WTC11 (cell line): ENCODE results near the gene MLC1. TPM values are rescaled to one million over a fixed set of nuclear protein-coding genes. Genes with fewer than 3 reads are reported as not detected.

Source experiments
- ATAC-seq: fragments of 200-7000 bp; cut with Tn5 transposase; 2 replicates; pipeline ENCODE4 v1.10.0; 2021; ENCODE audit warnings: mild to moderate bottlenecking, moderate library complexity
- CTCF ChIA-PET: fragments of 300-600 bp; sonication (Branson Sonifier 250); formaldehyde crosslinking; loops from one replicate; lab custom pipeline; 2021; ENCODE audit warnings: antibody characterized with exemption; lab: Charles Lee
- POLR2A ChIA-PET: fragments of 350-600 bp; sonication (Branson Sonifier 250); formaldehyde crosslinking; loops from one replicate; lab custom pipeline; 2021; ENCODE audit warnings: antibody characterized with exemption; lab: Charles Lee
- DNase-seq: peaks from one replicate; pipeline ENCODE4 v3.0.0; 2021; ENCODE audit warnings: low spot score
- H3K27ac Mint-ChIP-seq: 2 replicates; pipeline ENCODE4 v1.8.0; 2021; ENCODE audit warnings: mixed read lengths
- H3K27me3 Mint-ChIP-seq: 2 replicates; pipeline ENCODE4 v1.8.0; 2021; ENCODE audit warnings: low read depth, mild to moderate bottlenecking, moderate library complexity, mixed read lengths
- H3K36me3 Mint-ChIP-seq: 2 replicates; pipeline ENCODE4 v1.8.0; 2021; ENCODE audit warnings: mixed read lengths
- H3K4me1 Mint-ChIP-seq: 2 replicates; pipeline ENCODE4 v1.8.0; 2022; ENCODE audit warnings: mixed read lengths
- H3K4me3 Mint-ChIP-seq: 2 replicates; pipeline ENCODE4 v1.8.0; 2021; ENCODE audit warnings: mild to moderate bottlenecking, moderate library complexity, mixed read lengths
- H3K9me3 Mint-ChIP-seq: 2 replicates; pipeline ENCODE4 v1.8.0; 2021; ENCODE audit warnings: mixed read lengths
- ELF4 ChIP-seq: sonication (generic); formaldehyde crosslinking; IDR thresholded peaks from 2 replicates; pipeline ENCODE4 v1.8.1; 2022; ENCODE audit warnings: low read depth, mild to moderate bottlenecking, moderate library complexity, missing genetic modification reagents
- ETV6 ChIP-seq: sonication (generic); formaldehyde crosslinking; IDR thresholded peaks from 2 replicates; pipeline ENCODE4 v1.8.1; 2022; ENCODE audit warnings: mild to moderate bottlenecking, missing genetic modification reagents
- GABPB1 ChIP-seq: sonication (generic); formaldehyde crosslinking; IDR thresholded peaks from 2 replicates; pipeline ENCODE4 v1.8.1; 2023; ENCODE audit warnings: mild to moderate bottlenecking, missing genetic modification reagents
- HMGXB4 ChIP-seq: sonication (generic); formaldehyde crosslinking; IDR thresholded peaks from 2 replicates; pipeline ENCODE4 v1.8.1; 2023; ENCODE audit warnings: mild to moderate bottlenecking, moderate library complexity, missing genetic modification reagents
- MYBL2 ChIP-seq: sonication (generic); formaldehyde crosslinking; IDR thresholded peaks from 2 replicates; pipeline ENCODE4 v1.8.1; 2023; ENCODE audit warnings: mild to moderate bottlenecking, moderate library complexity, missing genetic modification reagents
- NFE2L1 ChIP-seq: sonication (generic); formaldehyde crosslinking; IDR thresholded peaks from 2 replicates; pipeline ENCODE4 v1.8.1; 2023; ENCODE audit warnings: missing genetic modification reagents
- NFYB ChIP-seq: sonication (generic); formaldehyde crosslinking; conservative IDR thresholded peaks from 2 replicates; pipeline ENCODE4 v1.8.0; 2022; ENCODE audit warnings: low read depth, missing genetic modification reagents
- NR1H2 ChIP-seq: sonication (generic); formaldehyde crosslinking; IDR thresholded peaks from 2 replicates; pipeline ENCODE4 v1.9.0; 2021; ENCODE audit warnings: mild to moderate bottlenecking, moderate library complexity, missing genetic modification reagents
- SP1 ChIP-seq: sonication (generic); formaldehyde crosslinking; conservative IDR thresholded peaks from 2 replicates; pipeline ENCODE4 v1.8.1; 2022; ENCODE audit warnings: missing genetic modification reagents
- TP53 ChIP-seq: sonication (generic); formaldehyde crosslinking; IDR thresholded peaks from 2 replicates; pipeline ENCODE4 v1.8.1; 2023; ENCODE audit warnings: mild to moderate bottlenecking, missing genetic modification reagents
- ZBTB21 ChIP-seq: sonication (generic); formaldehyde crosslinking; IDR thresholded peaks from 2 replicates; pipeline ENCODE4 v1.8.1; 2023; ENCODE audit warnings: mild to moderate bottlenecking, missing genetic modification reagents, borderline replicate concordance
- ZNF425 ChIP-seq: fragments of 250-450 bp; sonication (Bioruptor Pico); conservative IDR thresholded peaks from 2 replicates; pipeline ENCODE4 v1.9.0; 2021; ENCODE audit warnings: mild to moderate bottlenecking
- total RNA-seq: library from RNA; stranded (reverse); gene quantifications from 3 replicates; pipeline ENCODE4 v1.2.3, GENCODE V29; 2021
- TF ChIP-seq, protein P1 (sequence below): sonication (generic); formaldehyde crosslinking; IDR thresholded peaks from 2 replicates; pipeline ENCODE4 v1.8.1; 2023; ENCODE audit warnings: mild to moderate bottlenecking, missing genetic modification reagents, moderate library complexity
- TF ChIP-seq, protein P2 (sequence below): fragments of 250-450 bp; sonication (Bioruptor Pico); IDR thresholded peaks from 2 replicates; pipeline ENCODE4 v1.9.0; 2021; ENCODE audit warnings: mild to moderate bottlenecking, borderline replicate concordance
- TF ChIP-seq, protein P3 (sequence below): sonication (generic); formaldehyde crosslinking; IDR thresholded peaks from 2 replicates; pipeline ENCODE4 v1.8.1; 2023; ENCODE audit warnings: mild to moderate bottlenecking, missing genetic modification reagents, borderline replicate concordance
- TF ChIP-seq, protein P4 (sequence below): sonication (generic); formaldehyde crosslinking; IDR thresholded peaks from 2 replicates; pipeline ENCODE4 v1.8.0; 2022; ENCODE audit warnings: mild to moderate bottlenecking, missing genetic modification reagents

The MLC1 gene
- total RNA-seq, 1 experiment from 2014 or later, result 0.13 TPM

DNA sequence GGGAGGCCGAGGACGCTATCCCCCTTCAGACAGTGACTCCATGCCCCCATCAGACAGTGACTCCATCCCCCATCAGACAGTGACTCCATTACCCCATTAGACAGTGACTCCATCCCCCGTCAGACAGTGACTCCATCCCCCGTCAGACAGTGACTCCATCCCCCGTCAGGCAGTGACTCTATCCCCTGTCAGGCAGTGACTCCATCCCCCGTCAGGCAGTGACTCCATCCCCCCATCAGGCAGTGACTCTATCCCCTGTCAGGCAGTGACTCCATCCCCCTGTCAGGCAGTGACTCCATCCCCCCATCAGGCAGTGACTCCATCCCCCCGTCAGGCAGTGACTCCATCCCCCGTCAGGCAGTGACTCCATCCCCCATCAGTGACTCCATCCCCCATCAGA, 18.0 kb downstream of the MLC1 start:
- POLR2A ChIA-PET, result no interaction called here
- DNase-seq, result no peak
- Mint-ChIP-seq H3K4me3 (no peak overlapping the region), H3K27me3 (no peaks in the 10 kb centered on the region), H3K27ac (no peak overlapping the region), H3K36me3 (no peaks in the 10 kb centered on the region), H3K9me3 (no peaks in the 10 kb centered on the region), H3K4me1 (no peaks in the 10 kb centered on the region)
- ATAC-seq, result no peak
- CTCF ChIA-PET, result no interaction called here
- no peak for TF ChIP-seq ETV6 (CRISPR knock-in tag)
- TF ChIP-seq HMGXB4 (CRISPR knock-in tag), result no peak
- no peak for TF ChIP-seq NFYB (CRISPR knock-in tag)
- TF ChIP-seq, protein P1, sequence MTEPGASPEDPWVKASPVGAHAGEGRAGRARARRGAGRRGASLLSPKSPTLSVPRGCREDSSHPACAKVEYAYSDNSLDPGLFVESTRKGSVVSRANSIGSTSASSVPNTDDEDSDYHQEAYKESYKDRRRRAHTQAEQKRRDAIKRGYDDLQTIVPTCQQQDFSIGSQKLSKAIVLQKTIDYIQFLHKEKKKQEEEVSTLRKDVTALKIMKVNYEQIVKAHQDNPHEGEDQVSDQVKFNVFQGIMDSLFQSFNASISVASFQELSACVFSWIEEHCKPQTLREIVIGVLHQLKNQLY (CRISPR knock-in tag), result no peak
- no peak for TF ChIP-seq GABPB1 (CRISPR knock-in tag)
- no peak for TF ChIP-seq TP53

DNA sequence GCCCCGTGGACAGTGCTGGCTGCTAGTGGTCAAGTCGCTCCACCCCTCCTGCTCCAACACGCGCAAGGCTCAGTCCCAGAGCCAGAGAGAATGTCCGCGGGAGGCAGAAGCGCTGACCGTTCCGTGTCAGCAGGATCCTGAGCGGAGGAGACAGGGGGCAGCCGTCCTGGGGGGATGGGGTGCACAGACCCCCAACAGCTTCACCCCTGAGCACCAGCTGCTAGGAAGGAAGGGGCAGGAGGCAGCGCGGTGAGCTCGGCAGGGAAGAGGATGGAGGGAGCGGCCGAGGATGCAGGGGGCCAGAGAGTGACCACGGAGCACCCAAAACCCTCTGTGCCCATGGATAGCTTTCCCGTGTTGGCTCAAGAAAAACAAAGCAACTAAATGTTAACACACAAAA, 20.8 kb downstream of the MLC1 start:
- ChIA-PET POLR2A (no interaction called here), CTCF (interaction anchor here (1.0 kb wide), 1 partner anchor 85 kb away, joined by 3 read pairs; no protein-coding TSS in a partner anchor)
- ATAC-seq (no peak), DNase-seq (no peak)
- Mint-ChIP-seq H3K4me3 (no peak overlapping the region), H3K9me3 (no peaks in the 10 kb centered on the region), H3K27ac (no peak overlapping the region), H3K4me1 (peaks cover 8% of the 10 kb centered on the region), H3K27me3 (peaks cover 4% of the 10 kb centered on the region), H3K36me3 (no peaks in the 10 kb centered on the region)
- TF ChIP-seq, protein P2, sequence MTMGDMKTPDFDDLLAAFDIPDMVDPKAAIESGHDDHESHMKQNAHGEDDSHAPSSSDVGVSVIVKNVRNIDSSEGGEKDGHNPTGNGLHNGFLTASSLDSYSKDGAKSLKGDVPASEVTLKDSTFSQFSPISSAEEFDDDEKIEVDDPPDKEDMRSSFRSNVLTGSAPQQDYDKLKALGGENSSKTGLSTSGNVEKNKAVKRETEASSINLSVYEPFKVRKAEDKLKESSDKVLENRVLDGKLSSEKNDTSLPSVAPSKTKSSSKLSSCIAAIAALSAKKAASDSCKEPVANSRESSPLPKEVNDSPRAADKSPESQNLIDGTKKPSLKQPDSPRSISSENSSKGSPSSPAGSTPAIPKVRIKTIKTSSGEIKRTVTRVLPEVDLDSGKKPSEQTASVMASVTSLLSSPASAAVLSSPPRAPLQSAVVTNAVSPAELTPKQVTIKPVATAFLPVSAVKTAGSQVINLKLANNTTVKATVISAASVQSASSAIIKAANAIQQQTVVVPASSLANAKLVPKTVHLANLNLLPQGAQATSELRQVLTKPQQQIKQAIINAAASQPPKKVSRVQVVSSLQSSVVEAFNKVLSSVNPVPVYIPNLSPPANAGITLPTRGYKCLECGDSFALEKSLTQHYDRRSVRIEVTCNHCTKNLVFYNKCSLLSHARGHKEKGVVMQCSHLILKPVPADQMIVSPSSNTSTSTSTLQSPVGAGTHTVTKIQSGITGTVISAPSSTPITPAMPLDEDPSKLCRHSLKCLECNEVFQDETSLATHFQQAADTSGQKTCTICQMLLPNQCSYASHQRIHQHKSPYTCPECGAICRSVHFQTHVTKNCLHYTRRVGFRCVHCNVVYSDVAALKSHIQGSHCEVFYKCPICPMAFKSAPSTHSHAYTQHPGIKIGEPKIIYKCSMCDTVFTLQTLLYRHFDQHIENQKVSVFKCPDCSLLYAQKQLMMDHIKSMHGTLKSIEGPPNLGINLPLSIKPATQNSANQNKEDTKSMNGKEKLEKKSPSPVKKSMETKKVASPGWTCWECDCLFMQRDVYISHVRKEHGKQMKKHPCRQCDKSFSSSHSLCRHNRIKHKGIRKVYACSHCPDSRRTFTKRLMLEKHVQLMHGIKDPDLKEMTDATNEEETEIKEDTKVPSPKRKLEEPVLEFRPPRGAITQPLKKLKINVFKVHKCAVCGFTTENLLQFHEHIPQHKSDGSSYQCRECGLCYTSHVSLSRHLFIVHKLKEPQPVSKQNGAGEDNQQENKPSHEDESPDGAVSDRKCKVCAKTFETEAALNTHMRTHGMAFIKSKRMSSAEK (CRISPR knock-in tag), result no peak
- no peak for TF ChIP-seq NR1H2 (CRISPR knock-in tag)
- no peak for TF ChIP-seq MYBL2
- TF ChIP-seq, protein P3, sequence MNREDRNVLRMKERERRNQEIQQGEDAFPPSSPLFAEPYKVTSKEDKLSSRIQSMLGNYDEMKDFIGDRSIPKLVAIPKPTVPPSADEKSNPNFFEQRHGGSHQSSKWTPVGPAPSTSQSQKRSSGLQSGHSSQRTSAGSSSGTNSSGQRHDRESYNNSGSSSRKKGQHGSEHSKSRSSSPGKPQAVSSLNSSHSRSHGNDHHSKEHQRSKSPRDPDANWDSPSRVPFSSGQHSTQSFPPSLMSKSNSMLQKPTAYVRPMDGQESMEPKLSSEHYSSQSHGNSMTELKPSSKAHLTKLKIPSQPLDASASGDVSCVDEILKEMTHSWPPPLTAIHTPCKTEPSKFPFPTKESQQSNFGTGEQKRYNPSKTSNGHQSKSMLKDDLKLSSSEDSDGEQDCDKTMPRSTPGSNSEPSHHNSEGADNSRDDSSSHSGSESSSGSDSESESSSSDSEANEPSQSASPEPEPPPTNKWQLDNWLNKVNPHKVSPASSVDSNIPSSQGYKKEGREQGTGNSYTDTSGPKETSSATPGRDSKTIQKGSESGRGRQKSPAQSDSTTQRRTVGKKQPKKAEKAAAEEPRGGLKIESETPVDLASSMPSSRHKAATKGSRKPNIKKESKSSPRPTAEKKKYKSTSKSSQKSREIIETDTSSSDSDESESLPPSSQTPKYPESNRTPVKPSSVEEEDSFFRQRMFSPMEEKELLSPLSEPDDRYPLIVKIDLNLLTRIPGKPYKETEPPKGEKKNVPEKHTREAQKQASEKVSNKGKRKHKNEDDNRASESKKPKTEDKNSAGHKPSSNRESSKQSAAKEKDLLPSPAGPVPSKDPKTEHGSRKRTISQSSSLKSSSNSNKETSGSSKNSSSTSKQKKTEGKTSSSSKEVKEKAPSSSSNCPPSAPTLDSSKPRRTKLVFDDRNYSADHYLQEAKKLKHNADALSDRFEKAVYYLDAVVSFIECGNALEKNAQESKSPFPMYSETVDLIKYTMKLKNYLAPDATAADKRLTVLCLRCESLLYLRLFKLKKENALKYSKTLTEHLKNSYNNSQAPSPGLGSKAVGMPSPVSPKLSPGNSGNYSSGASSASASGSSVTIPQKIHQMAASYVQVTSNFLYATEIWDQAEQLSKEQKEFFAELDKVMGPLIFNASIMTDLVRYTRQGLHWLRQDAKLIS (CRISPR knock-in tag), result no peak
- TF ChIP-seq ZNF425 (CRISPR knock-in tag), result no peak
- TF ChIP-seq NFE2L1, result no peak
- TF ChIP-seq, protein P4, sequence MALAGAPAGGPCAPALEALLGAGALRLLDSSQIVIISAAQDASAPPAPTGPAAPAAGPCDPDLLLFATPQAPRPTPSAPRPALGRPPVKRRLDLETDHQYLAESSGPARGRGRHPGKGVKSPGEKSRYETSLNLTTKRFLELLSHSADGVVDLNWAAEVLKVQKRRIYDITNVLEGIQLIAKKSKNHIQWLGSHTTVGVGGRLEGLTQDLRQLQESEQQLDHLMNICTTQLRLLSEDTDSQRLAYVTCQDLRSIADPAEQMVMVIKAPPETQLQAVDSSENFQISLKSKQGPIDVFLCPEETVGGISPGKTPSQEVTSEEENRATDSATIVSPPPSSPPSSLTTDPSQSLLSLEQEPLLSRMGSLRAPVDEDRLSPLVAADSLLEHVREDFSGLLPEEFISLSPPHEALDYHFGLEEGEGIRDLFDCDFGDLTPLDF (CRISPR knock-in tag), result no peak
- TF ChIP-seq SP1 (CRISPR knock-in tag), result no peak
- no peak for TF ChIP-seq ZBTB21 (CRISPR knock-in tag)
- TF ChIP-seq ELF4 (CRISPR knock-in tag), result no peak
- no peak for TF ChIP-seq NFYB (CRISPR knock-in tag)
